ENCODE data around the gene LMAN1L.

DNA sequence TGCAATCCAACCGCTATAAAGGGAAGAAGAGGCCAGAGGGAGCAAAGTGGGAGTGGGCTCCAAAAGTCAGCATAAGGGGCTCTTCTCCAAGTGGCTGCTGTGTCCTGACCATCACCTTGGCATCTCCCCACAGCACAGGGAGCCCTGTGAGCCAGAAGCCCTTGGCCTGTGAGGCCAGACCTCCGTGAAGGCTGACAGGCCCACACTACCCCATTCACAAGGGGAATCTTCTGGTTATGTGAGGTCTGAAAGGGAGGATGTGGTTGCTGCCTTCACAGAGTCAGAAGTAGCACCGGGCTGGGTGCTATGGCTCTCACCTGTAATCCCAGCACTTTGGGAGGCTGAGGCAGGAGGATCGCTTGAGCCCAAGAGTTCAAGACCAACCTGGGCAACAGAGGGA lies 32.9 kb downstream of the LMAN1L start:
- TF ChIP-seq, protein P1, sequence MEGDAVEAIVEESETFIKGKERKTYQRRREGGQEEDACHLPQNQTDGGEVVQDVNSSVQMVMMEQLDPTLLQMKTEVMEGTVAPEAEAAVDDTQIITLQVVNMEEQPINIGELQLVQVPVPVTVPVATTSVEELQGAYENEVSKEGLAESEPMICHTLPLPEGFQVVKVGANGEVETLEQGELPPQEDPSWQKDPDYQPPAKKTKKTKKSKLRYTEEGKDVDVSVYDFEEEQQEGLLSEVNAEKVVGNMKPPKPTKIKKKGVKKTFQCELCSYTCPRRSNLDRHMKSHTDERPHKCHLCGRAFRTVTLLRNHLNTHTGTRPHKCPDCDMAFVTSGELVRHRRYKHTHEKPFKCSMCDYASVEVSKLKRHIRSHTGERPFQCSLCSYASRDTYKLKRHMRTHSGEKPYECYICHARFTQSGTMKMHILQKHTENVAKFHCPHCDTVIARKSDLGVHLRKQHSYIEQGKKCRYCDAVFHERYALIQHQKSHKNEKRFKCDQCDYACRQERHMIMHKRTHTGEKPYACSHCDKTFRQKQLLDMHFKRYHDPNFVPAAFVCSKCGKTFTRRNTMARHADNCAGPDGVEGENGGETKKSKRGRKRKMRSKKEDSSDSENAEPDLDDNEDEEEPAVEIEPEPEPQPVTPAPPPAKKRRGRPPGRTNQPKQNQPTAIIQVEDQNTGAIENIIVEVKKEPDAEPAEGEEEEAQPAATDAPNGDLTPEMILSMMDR (conservative IDR thresholded peaks at IDR 0.05; ENCODE audit: low read length), result no peak
- no peak for TF ChIP-seq EZH2phosphoT487 (IDR thresholded peaks at IDR 0.05; ENCODE audit: borderline replicate concordance, low read depth, low read length)
